Measurements from ENCODE around the gene UBE2J2.

- TF ChIP-seq CTCF (IDR thresholded peaks at IDR 0.05) (no peak), POLR2A (IDR thresholded peaks at IDR 0.05) (no peak)
Observed at GRCh38 chr1:1285102-1285571, 11.5 kb upstream of the UBE2J2 start.

All from body of pancreas (tissue), 4 donors.